HEK293 (cell line): Measurements from ENCODE around the gene GPR137C.

Experiments used
- CTCF ChIA-PET: fragments of 350-600 bp; formaldehyde crosslinking; extraction: SDS; loops from one replicate; lab custom pipeline; 2021; ENCODE audit warnings: antibody characterized with exemption; lab: Yijun Ruan, JAX
- POLR2A ChIA-PET: fragments of 300-600 bp; formaldehyde crosslinking; extraction: SDS; loops from one replicate; lab custom pipeline; 2020; ENCODE audit warnings: antibody characterized with exemption, inconsistent platforms; lab: Yijun Ruan, JAX
- H3K27ac ChIP-seq: fragments of 200-500 bp; sonication (Bioruptor generic); 2 replicates; pipeline ENCODE4 v1.5.1; 2014; ENCODE audit warnings: low read depth, low read length, control low read depth, inconsistent platforms; ENCODE audit errors: extremely low read depth
- H3K36me3 ChIP-seq, 2 experiments: fragments of 200-500 bp in 1 of 2; sonication (Bioruptor generic) in 1 of 2; 1 replicate in 1 of 2; 2 replicates in 1 of 2; pipeline ENCODE4 v1.5.1; 2014 to 2017; ENCODE audit warnings: inconsistent platforms in 2 of 2, low read length in 2 of 2; ENCODE audit not compliant: control insufficient read depth in 2 of 2, insufficient read depth in 1 of 2
- H3K4me1 ChIP-seq: fragments of 200-500 bp; sonication (Bioruptor generic); 2 replicates; pipeline ENCODE4 v1.5.1; 2014; ENCODE audit warnings: mild to moderate bottlenecking, low read length, inconsistent platforms; ENCODE audit not compliant: control insufficient read depth, insufficient read depth
- H3K4me3 ChIP-seq: 2 replicates; pipeline ENCODE4 v1.5.1; 2011; ENCODE audit warnings: low read depth, mild to moderate bottlenecking, control low read depth, low read length, moderate library complexity
- H3K9me3 ChIP-seq: fragments of 200-500 bp; sonication (Bioruptor generic); 2 replicates; pipeline ENCODE4 v1.5.1; 2014; ENCODE audit warnings: low read depth, low read length, inconsistent platforms; ENCODE audit not compliant: control insufficient read depth, insufficient read depth
- EGR2 ChIP-seq: fragments of 450-650 bp; formaldehyde crosslinking; IDR thresholded peaks from 2 replicates; pipeline ENCODE4 v1.5.1; 2016; ENCODE audit warnings: low read depth, missing biosample characterization, missing genetic modification characterization
- GLI4 ChIP-seq: fragments of 450-650 bp; formaldehyde crosslinking; IDR thresholded peaks from 2 replicates; pipeline ENCODE4 v1.5.1; 2016; ENCODE audit warnings: missing biosample characterization, missing genetic modification characterization
- KLF10 ChIP-seq: fragments of 450-650 bp; IDR thresholded peaks from 2 replicates; pipeline ENCODE4 v1.5.1; 2018; ENCODE audit warnings: missing biosample characterization, mild to moderate bottlenecking, missing genetic modification characterization
- TRIM28 ChIP-seq: IDR thresholded peaks from 2 replicates; pipeline ENCODE4 v1.6.1; 2011; ENCODE audit warnings: low read length, control low read depth, borderline replicate concordance
- ZBTB10 ChIP-seq: fragments of 450-650 bp; formaldehyde crosslinking; IDR thresholded peaks from 2 replicates; pipeline ENCODE4 v1.5.1; 2016; ENCODE audit warnings: missing biosample characterization, missing genetic modification characterization
- ZBTB11 ChIP-seq: fragments of 450-650 bp; formaldehyde crosslinking; conservative IDR thresholded peaks from 2 replicates; pipeline ENCODE4 v1.5.1; 2016; ENCODE audit warnings: low read depth, missing biosample characterization, missing genetic modification characterization
- ZFP3 ChIP-seq: fragments of 450-650 bp; formaldehyde crosslinking; IDR thresholded peaks from 2 replicates; pipeline ENCODE4 v1.5.1; 2016; ENCODE audit warnings: low read depth, missing biosample characterization, missing genetic modification characterization
- ZNF354C ChIP-seq: fragments of 450-650 bp; formaldehyde crosslinking; IDR thresholded peaks from 2 replicates; pipeline ENCODE4 v1.5.1; 2016; ENCODE audit warnings: missing biosample characterization, missing genetic modification characterization, low read depth, borderline replicate concordance
- ZNF37A ChIP-seq: fragments of 450-650 bp; IDR thresholded peaks from 2 replicates; pipeline ENCODE4 v1.5.1; 2018; ENCODE audit warnings: missing biosample characterization, missing genetic modification characterization
- ZNF398 ChIP-seq: fragments of 450-650 bp; formaldehyde crosslinking; IDR thresholded peaks from 2 replicates; pipeline ENCODE4 v1.5.1; 2017; ENCODE audit warnings: missing biosample characterization, missing genetic modification characterization
- ZNF404 ChIP-seq: fragments of 450-650 bp; formaldehyde crosslinking; IDR thresholded peaks from 2 replicates; pipeline ENCODE4 v1.5.1; 2017; ENCODE audit warnings: missing biosample characterization, missing genetic modification characterization
- ZNF423 ChIP-seq: fragments of 450-650 bp; formaldehyde crosslinking; IDR thresholded peaks from 2 replicates; pipeline ENCODE4 v1.5.1; 2016; ENCODE audit warnings: missing biosample characterization, missing genetic modification characterization
- ZNF449 ChIP-seq: fragments of 450-650 bp; formaldehyde crosslinking; IDR thresholded peaks from 2 replicates; pipeline ENCODE4 v1.5.1; 2017; ENCODE audit warnings: missing biosample characterization, mild to moderate bottlenecking, missing genetic modification characterization, moderate library complexity
- ZNF623 ChIP-seq: fragments of 450-650 bp; formaldehyde crosslinking; IDR thresholded peaks from 2 replicates; pipeline ENCODE4 v1.5.1; 2016; ENCODE audit warnings: missing biosample characterization, missing genetic modification characterization
- ZNF76 ChIP-seq: fragments of 450-650 bp; formaldehyde crosslinking; IDR thresholded peaks from 2 replicates; pipeline ENCODE4; 2016; ENCODE audit warnings: low read depth, missing biosample characterization, missing genetic modification characterization, borderline replicate concordance
- ZNF777 ChIP-seq: fragments of 450-650 bp; formaldehyde crosslinking; IDR thresholded peaks from 2 replicates; pipeline ENCODE4 v1.5.1; 2017; ENCODE audit warnings: missing biosample characterization, missing genetic modification characterization, borderline replicate concordance
- ZNF785 ChIP-seq: fragments of 450-650 bp; formaldehyde crosslinking; IDR thresholded peaks from 2 replicates; pipeline ENCODE4 v1.5.1; 2016; ENCODE audit warnings: missing biosample characterization, missing genetic modification characterization
- ZNF792 ChIP-seq: fragments of 450-650 bp; formaldehyde crosslinking; IDR thresholded peaks from 2 replicates; pipeline ENCODE4 v1.5.1; 2016; ENCODE audit warnings: missing biosample characterization, missing genetic modification characterization
- ZNF830 ChIP-seq: fragments of 450-650 bp; IDR thresholded peaks from 2 replicates; pipeline ENCODE4 v1.5.0; 2018; ENCODE audit warnings: missing biosample characterization, missing genetic modification characterization, low read depth, mild to moderate bottlenecking, moderate library complexity
- ZSCAN16 ChIP-seq: fragments of 450-650 bp; formaldehyde crosslinking; IDR thresholded peaks from 2 replicates; pipeline ENCODE4 v1.5.1; 2016; ENCODE audit warnings: missing biosample characterization, missing genetic modification characterization
- TF ChIP-seq, protein P1 (sequence below): fragments of 450-650 bp; formaldehyde crosslinking; IDR thresholded peaks from 2 replicates; pipeline ENCODE4 v1.5.1; 2016; ENCODE audit warnings: missing biosample characterization, missing genetic modification characterization, borderline replicate concordance
- TF ChIP-seq, protein P2 (sequence below): fragments of 450-650 bp; formaldehyde crosslinking; IDR thresholded peaks from 2 replicates; pipeline ENCODE4 v1.5.1; 2016; ENCODE audit warnings: missing biosample characterization, missing genetic modification characterization

Gene GPR137C

GRCh38 chr14:52546318-52546670 is 6.3 kb upstream of the GPR137C start:
- H3K36me3 ChIP-seq: peaks cover 12 to 17% of the 10 kb centered on the region in 2 experiments; a peak in 2 of 3 replicates
- no peaks in the 10 kb centered on the region for H3K9me3 ChIP-seq
- TF ChIP-seq, protein P1, sequence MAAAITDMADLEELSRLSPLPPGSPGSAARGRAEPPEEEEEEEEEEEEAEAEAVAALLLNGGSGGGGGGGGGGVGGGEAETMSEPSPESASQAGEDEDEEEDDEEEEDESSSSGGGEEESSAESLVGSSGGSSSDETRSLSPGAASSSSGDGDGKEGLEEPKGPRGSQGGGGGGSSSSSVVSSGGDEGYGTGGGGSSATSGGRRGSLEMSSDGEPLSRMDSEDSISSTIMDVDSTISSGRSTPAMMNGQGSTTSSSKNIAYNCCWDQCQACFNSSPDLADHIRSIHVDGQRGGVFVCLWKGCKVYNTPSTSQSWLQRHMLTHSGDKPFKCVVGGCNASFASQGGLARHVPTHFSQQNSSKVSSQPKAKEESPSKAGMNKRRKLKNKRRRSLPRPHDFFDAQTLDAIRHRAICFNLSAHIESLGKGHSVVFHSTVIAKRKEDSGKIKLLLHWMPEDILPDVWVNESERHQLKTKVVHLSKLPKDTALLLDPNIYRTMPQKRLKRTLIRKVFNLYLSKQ (tag by site-specific recombination): no peak
- TF ChIP-seq ZNF449 (tag by site-specific recombination) (no peak), ZNF76 (no peak), ZNF354C (tag by site-specific recombination) (no peak), ZNF777 (tag by site-specific recombination) (no peak), ZNF398 (tag by site-specific recombination) (no peak), ZBTB10 (tag by site-specific recombination) (no peak), ZBTB11 (no peak), ZNF623 (no peak), ZSCAN16 (no peak), ZNF785 (tag by site-specific recombination) (no peak), TRIM28 (no peak)
- TF ChIP-seq, all 188 proteins: peak for 0
- ChIA-PET POLR2A (no interaction called here), CTCF (interaction anchor here (0.7 to 1.3 kb wide), 2 partner anchors 15 to 60 kb away, joined by 3 to 4 read pairs; no protein-coding TSS in a partner anchor)
- H3K27ac ChIP-seq: no peak overlapping the region
- H3K4me3 ChIP-seq: no peak overlapping the region
- peaks cover 11% of the 10 kb centered on the region for H3K4me1 ChIP-seq

DNA sequence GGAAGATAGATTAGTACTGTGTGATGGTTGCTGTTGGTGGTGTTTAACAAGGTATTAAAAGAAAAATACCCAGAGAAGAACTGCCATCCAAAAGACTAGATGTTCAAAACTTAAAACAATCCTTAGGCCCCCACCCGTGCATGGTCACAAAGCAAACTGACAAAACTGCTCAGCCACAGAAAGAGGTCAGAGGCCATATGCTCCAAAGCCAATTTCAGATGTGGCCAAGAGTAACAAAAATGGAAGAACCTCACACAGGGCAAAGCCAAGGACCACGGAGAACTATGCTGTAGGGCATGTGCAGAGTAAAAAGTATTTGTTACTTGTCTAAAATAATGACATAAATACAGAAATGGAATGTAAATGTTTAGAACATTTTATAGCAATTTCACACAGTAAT is 5.6 kb upstream of the GPR137C start:
- ChIA-PET CTCF (no interaction called here), POLR2A (no interaction called here)
- TF ChIP-seq, protein P2, sequence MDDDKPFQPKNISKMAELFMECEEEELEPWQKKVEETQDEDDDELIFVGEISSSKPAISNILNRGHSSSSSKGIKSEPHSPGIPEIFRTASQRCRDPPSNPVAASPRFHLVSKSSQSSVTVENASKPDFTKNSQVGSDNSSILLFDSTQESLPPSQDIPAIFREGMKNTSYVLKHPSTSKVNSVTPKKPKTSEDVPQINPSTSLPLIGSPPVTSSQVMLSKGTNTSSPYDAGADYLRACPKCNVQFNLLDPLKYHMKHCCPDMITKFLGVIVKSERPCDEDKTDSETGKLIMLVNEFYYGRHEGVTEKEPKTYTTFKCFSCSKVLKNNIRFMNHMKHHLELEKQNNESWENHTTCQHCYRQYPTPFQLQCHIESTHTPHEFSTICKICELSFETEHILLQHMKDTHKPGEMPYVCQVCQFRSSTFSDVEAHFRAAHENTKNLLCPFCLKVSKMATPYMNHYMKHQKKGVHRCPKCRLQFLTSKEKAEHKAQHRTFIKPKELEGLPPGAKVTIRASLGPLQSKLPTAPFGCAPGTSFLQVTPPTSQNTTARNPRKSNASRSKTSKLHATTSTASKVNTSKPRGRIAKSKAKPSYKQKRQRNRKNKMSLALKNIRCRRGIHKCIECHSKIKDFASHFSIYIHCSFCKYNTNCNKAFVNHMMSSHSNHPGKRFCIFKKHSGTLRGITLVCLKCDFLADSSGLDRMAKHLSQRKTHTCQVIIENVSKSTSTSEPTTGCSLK (tag by site-specific recombination): no peak
- no peak for TF ChIP-seq ZNF830
- no peak for TF ChIP-seq ZNF404 (tag by site-specific recombination)
- no peak for TF ChIP-seq ZFP3 (tag by site-specific recombination)
- TF ChIP-seq EGR2: no peak
- no peak for TF ChIP-seq GLI4 (tag by site-specific recombination)
- no peak for TF ChIP-seq ZNF792 (tag by site-specific recombination)
- TF ChIP-seq KLF10 (tag by site-specific recombination): no peak
- TF ChIP-seq ZNF423 (tag by site-specific recombination): no peak
- no peak for TF ChIP-seq ZNF37A (tag by site-specific recombination)

More for the DNA sequence above, 5.6 kb upstream of the GPR137C start:
- peaks cover 11% of the 10 kb centered on the region for H3K4me1 ChIP-seq
- H3K36me3 ChIP-seq: peaks cover 9 to 10% of the 10 kb centered on the region in 2 experiments; a peak in 2 of 3 replicates
- no peaks in the 10 kb centered on the region for H3K9me3 ChIP-seq
- H3K27ac ChIP-seq: no peak overlapping the region
- no peak overlapping the region for H3K4me3 ChIP-seq
